ENCODE results near the gene ROBO1. TPM values are rescaled to one million over a fixed set of nuclear protein-coding genes. Genes with fewer than 3 reads are reported as not detected.

The ROBO1 gene
- polyA plus RNA-seq, 4 donors = 80.6 to 111 (median 101) TPM

DNA sequence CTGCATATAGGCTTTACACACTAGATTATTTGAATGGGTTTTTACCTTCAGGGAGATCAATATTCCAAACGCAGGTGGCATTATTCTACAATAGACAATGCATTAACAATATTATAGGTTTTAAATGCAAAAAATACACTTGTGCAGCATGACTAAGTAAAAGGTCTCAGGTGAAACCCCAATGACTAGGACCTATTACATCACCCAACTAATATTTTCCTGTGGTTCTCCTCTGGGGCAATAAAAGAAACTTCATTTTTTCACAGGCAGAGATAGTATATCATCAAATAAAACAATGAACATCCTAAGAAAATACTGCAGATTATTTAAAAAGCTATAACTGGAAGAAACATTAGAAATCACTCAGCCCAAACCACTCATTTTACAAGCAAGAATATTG is 375.3 kb downstream of the ROBO1 start:
- DNase-seq (ENCODE audit: low read depth in 4 of 4, low spot score in 3 of 4) = no peak

DNA sequence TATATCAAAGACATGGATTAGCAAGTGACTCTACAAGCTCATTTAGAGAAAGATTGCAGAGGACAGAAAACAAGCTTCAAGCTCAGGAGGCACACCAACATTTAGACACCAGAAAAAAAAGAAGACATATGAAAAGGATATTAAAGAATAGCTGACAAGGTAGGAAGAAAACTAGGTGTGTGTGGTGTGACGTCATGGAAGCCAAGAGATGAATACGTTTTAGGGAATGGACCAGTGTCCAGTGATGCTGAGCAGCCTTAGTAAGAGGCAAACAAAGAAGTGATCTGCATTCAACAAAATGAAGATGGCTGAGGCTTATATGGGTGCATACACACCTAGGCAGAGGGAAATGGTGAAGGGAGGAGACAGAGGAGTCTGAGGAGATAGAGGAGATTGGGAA is 377.4 kb downstream of the ROBO1 start:
- DNase-seq (ENCODE audit: low read depth in 4 of 4, low spot score in 3 of 4) = no peak

DNA sequence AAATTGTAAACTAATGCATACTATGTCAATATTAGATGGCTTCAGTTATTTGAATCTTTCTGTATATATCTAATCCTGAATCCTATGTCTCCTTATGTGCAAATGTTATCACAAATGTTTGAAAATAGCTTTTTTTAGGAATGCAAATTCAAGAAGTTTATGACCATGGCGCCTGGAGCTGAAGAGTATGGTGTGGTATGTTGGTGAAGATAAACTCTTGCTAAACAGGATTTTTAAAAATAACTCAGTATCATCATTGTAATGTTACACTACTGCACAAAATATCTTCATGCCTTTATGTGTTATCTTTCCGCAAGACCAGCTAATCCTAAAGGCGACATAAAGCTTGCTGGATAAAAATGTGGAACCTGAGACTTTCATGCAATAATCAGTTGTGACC is 382.6 kb downstream of the ROBO1 start:
- DNase-seq (ENCODE audit: low read depth in 4 of 4, low spot score in 3 of 4) = no peak

DNA sequence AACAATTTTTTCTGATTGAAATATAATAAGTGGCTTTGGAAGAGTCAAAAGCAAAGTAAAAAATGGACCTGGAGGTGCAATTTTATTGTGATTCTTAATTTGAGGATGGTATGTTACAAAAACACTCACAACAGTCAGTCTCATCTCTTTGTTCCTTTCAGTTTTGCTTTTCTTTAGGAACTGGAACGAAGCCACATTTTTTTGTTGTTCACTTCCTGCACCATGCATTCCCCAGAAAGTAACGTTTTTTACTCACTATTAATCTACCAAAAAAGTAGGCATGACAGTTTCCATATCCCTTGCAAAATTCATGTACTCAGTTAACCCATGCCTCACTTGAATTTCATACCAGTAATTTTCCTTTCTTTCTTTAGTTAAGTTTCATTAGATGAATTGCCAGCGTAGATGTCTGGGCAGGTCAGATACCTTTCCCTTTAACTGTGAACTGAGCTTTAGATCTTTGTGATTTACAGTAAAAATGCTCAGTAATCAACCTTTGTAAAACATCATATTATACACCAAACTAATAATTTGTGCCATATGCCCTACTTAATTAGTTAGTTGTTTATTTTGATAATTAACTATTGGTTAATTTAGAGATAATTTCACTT is 384.3 kb downstream of the ROBO1 start:
- no peak for DNase-seq (ENCODE audit: low read depth in 4 of 4, low spot score in 3 of 4)

DNA sequence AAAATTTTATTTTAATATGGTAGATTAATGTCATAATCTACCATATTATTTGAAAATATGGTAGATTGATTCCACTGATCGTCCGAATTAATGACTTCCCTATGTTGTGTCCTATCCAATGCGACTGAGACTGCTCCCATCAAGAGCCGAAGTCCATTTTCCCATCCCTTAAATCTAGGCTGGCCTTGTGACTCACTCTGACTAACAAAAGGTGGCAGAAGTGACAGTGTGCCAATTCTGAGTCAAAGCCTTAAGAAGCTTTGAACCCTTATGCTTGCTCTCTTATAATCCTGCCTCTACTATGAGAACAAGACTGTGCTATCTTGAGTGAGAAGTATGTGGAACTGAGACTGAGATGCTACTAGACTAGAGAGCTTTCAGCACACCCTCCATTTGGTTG is 387.2 kb downstream of the ROBO1 start:
- no peak for DNase-seq (ENCODE audit: low read depth in 4 of 4, low spot score in 3 of 4)

DNA sequence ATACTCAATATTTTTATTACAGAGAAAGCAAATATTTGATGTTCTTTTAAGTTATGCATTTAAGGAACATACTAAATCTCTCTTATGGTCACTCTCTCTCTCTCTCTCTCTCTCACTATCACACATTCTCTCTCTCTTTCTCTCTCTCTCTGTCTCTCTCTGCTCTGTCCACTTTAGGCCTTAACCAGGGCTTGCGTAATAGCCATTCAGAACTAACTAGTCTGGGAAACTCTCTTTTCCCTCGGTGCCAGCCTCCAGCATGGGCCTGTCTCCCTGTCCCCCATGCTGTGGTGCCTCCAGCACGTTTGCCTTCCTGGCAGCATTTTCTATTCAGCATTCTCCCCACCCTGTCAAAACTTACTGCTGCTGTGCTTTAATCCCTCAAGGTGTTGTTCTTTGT is 389.7 kb downstream of the ROBO1 start:
- no peak for DNase-seq (ENCODE audit: low read depth in 4 of 4, low spot score in 3 of 4)

DNA sequence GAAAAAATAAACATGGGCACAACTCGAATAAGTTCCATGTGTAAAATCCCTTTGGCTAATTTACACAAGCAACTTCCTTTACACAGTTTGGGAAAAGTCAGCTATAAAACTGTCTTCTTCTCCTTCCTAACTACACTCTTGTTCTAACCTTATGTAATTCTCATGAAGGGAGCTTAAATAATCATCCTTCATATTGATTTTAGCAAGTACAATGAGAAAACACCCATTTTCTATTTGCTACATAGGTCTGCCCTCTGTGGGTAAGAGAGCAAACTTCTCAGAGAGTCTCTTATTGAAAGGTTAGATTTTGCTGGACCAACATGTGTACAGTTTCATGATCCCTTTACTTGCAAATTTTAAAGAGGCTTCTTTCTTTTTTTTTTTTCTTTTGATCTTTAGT is 398.5 kb downstream of the ROBO1 start:
- peak in 2 of 4 donors; percentile 5 for DNase-seq (ENCODE audit: low read depth in 4 of 4, low spot score in 3 of 4)

DNA sequence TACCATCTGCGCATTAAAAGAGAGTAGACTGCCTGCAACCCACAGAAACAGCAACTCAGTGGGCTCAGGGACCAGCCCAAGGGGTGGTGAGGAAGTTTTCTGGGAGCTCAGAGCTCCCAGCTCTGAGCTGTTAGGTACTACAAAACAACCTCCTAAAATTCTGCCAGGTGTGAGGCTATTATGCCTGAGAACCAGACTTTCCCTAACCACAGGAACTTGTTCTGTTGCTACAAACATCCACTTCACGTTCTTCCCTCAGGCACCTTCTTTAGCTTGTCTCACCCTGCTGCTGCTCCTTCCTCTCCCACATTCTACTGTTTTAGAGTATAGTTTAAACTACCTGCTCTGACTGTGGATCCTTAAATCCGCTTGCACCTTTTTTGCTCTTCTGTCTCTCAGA is 399.4 kb downstream of the ROBO1 start:
- no peak for DNase-seq (ENCODE audit: low read depth in 4 of 4, low spot score in 3 of 4)

DNA sequence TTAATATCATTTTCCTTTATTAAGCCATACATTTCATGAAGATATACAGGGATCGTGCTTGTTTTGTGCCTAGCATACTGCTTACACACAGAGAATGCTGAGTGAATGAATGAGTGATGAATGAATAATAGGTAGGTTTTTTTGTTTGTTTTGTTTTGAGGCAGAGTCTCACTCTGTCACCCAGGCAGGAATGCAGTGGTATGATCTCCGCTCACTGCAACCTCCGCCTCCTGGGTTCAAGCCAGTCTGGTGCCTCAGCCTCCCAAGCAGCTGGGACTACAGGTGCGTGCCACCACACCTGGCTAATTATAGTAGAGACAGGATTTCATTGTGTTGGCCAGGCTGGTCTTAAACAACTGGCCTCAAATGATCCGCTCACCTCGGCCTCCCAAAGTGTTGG is 400.0 kb downstream of the ROBO1 start:
- DNase-seq (ENCODE audit: low read depth in 4 of 4, low spot score in 3 of 4) = no peak

DNA sequence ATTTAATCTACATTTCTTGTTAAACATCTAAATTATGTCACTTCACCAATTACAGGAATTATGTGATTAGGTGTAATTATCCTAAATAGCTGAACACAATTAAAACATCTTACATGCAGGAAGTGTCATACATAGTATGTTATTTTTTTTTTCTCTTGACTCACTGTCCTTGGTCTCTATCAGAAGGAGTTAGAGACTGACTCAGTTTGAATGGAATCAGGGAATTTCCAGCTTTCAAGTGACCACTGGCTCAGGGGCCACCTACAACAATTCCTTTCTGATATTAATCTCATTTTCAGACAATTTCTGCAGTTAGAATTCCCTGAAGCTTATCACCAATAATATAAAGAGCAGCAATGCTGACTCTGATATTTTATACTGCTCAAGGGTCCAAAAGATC is 400.7 kb downstream of the ROBO1 start:
- no peak for DNase-seq (ENCODE audit: low read depth in 4 of 4, low spot score in 3 of 4)

DNA sequence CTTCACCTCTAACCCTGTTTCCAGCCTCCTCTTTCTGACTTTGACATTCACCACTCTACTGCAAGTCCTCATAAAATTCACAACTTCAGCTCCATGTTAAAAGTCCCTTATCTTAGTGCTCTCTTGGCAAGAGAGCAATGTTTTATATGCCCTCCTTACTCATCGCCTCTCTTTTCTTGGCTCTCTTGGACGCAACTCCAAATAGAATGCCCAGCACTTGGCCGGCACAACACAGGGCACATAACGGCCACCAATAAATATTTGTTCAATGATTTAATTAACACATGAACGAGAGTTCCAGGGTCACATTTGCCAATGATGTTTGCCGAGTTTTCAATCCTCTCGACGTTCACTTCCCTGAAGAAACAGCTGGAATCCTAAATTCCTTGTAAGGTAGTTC is 401.4 kb downstream of the ROBO1 start:
- DNase-seq (ENCODE audit: low read depth in 4 of 4, low spot score in 3 of 4) = no peak

DNA sequence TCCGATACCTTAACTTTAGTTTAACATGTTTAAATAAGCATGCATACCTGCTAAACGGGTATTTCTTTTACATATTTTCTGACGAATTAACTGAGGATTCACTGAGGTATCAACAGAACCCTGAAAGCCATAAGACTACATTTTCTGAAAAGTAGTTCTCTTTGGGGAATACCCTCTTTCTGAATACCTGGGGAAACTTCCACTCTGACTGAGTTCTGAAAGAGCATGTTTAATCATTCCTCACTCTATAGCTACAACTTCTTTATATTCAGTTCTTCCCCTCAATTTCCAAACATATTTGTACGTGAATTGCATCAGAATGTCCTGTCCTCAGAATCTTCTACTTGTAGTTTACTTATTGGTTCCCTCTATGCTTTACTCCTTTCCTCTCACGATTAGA is 403.0 kb downstream of the ROBO1 start:
- no peak for DNase-seq (ENCODE audit: low read depth in 4 of 4, low spot score in 3 of 4)

DNA sequence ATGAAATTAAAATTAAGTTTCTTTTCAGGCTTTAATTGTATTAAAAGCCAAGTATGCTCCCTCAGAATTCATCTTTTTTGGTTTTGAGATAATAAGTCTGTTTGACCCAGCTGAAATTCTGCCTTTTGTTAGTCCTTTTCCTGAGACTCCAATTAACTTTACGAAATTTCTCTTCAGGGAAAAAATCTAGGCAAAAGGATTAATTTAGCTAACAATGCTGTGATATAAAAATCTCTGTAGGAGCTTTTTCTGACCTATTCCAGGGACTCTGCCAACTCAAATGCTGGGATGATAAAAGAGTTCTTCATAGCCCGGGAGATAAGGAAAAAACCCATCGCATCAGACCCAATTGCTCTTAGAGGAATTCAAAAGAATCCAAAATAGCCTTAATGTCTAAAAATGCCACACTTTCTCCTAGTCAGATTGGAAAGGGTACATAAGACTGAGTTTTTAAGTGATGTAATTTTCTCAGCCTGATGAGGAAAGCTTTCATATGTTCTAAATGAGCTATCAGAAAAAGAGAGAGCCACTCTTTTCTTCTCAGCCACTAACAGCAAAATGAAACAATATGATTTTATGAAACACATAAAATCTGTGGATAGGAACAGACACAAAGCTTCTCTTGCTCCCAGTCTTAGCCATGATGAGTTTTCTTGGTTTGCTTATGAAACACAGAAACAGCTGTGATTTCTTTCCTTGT is 405.1 kb downstream of the ROBO1 start:
- DNase-seq (ENCODE audit: low read depth in 4 of 4, low spot score in 3 of 4) = no peak

DNA sequence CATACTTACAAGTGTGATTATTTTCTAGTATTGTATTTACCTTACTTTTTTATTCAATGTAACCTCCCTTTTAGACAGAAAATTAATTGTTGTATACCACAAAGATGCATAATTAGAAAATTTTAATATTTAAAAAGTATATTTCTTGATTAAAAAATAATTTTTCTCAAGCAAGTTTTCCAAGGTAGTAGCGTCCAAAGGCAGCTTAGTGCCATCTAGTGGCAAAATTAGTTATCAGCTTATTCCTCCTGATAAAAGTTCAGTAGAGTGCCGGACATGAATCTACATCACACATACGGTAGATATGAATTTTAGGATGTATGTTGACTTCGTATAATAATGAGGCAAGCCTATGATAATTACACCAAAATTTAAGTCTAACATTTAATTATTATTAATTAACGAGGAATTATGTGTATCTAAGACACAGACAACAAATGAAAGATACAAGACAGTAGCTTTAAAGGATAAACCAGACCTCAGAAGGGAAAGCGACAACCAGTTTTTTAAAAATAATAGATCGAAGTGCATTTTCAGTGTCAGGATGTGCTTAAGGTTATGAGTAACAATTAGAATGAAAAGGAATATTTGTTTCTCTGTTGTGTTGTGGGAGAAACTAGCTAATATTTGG is 405.9 kb downstream of the ROBO1 start:
- DNase-seq (ENCODE audit: low read depth in 4 of 4, low spot score in 3 of 4) = peak; percentile 6 to 28 (median 20)

DNA sequence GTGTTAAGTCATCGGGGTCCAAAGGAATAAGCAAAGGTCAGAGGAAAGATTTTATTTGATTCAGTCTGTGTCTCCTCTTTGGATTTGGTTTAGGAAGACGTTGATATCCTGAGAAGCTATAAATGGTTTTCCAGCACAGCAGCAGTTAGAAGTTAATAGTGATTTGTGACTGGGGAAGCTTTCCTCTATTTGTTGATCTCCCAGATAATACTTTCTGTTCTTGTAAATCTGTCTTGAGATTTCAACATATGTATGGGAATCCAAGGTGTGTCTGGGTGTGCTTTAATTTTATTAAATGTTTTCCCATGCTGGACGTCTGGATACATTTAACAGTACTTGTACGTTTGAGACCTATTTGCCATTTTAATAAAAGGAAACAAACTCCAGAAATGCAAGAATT is 409.5 kb downstream of the ROBO1 start:
- DNase-seq (ENCODE audit: low read depth in 4 of 4, low spot score in 3 of 4) = no peak

DNA sequence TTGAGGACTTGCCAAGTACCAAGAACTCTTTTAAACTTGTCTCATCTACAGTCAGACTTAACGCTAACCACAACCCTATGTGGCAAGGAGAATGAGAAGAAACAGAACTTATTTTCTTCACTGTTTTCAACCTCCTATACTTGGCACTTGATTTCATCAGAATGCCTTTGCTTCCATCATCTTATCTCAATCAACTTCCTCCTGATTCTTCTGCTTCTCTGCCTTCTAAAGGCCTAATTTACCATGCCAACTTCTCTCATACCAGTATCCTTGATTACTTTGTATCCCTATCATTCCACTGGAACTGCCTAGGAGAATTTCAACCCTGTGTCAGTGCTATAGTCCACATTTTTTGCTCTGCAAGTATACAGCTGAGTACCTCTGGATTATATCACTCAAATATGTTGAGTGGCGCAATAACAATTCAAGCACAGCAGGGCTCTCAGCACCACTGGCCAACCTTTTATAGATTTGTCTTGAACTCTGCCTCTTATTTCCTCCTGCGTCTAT is 413.6 kb downstream of the ROBO1 start:
- DNase-seq (ENCODE audit: low read depth in 4 of 4, low spot score in 3 of 4) = no peak

DNA sequence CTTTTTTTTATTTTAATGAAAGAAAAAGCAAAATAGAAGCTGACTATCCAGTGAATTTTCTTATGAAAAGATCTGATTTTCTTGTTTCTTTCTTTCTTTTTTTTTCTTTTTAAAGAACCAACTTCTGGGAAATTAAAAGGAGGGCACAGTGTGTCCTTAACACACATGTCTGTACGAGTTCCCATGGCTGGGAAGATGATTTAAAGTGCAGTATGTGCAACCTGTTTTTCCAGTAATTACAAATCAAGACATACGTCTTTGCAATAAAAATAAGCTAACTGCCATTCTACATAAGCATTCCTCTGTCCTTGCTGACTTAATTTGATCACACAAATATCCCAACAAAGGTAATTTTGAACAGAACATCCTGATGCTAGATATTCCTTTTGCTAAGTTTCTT is 416.1 kb downstream of the ROBO1 start:
- no peak for DNase-seq (ENCODE audit: low read depth in 4 of 4, low spot score in 3 of 4)

DNA sequence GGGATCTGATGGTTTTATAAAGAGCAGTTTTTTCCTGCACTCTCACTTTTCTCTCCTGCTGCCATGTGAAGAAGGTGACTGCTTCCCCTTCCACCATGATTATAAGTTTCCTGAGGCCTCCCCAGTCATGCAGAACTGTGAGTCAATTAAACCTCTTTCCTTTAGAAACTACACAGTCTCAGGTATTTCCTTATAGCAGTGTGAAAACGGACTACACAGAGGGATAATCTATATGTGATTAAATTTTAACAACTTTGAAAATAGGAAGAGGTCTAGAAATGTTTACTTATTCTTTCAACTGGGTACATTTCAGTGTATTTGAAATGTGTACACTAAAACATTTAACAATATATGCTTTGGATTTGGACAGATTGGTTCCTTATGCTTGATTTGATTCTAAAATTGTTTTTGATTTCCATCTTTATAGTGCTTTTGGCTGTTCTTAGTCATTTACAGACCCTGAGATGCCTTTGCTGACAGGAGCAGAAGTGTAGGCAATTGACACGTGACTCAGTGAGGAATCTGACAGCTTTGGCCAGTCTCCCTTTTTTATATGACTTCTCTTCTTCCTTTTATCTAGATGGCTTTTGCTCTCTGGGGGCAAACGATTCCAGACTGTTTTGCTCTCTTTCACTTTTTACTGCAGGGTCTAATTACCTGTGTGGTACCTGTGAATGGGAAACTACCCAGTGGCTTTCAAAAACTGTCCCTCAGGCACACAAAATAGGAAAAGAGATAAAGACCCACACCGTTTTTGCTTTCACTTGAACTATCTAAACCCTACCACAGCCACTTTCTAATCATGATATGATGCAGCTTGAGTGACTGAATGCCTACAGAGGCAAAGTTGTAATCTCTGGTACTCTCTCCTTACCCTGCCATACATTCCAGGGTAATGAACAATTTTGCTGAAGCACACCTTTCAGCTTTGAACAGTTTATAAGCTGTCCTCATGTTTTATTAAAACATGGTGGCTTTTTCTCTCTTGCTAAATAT is 422.6 kb downstream of the ROBO1 start:
- DNase-seq (ENCODE audit: low read depth in 4 of 4, low spot score in 3 of 4) = no peak

DNA sequence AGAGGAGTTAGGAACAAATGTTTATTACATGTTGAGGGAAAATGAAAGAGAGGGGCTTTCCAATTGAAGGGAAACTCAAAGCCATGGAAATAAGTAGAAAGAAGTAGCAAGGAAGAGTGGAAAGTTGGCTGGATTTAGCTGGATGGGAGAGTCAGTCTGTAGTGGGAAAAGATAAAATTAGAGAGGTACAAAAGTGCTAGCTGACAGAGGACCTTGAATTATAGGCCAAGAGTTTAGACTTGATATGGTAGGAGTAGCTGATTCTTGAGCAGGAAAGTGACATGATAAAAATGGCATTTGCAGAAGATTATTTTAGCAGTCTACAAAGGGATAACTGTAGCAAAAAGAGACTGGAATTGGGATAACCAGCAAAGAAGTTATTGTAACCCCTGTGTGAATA is 425.8 kb downstream of the ROBO1 start:
- no peak for DNase-seq (ENCODE audit: low read depth in 4 of 4, low spot score in 3 of 4)

DNA sequence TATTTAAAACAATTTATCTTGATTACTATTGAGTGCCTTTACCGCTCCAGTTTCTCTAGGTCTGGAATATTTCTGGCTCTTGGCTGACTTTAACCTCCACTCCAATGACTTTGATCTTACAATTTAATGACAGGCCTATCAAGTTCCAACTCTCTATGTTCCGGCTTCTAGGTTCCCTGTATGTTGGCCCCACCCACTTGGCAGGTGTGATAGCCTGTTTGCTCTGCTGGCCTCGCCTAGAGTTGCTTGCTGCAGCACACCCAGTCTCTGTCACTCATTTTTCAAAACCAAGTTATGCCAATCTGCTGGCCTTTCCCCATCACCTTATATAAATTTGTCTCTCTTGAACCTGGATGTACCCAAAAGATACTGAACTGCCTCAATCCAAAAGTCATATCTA is 428.0 kb downstream of the ROBO1 start:
- no peak for DNase-seq (ENCODE audit: low read depth in 4 of 4, low spot score in 3 of 4)

DNA sequence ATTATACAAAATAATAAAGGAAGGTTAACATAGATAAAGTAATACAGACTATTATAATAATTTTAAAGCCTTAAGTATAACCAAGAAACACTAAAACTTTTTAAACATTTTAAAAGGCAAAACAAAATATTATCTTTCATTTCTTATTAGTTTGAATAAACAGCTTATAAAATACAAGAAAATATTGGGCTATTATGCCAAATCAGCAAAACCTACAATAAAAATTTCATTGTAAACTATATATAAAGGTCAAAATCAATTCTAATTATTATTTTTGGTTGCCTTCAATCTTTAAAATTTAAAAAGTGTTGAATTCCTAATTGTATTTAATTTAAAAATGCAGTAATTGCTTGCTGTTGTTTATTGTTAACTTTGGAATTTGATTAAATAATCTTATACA is 430.0 kb downstream of the ROBO1 start:
- DNase-seq (ENCODE audit: low read depth in 4 of 4, low spot score in 3 of 4) = no peak

Measured in right renal pelvis (tissue), 4 donors.